Neural cell (in vitro differentiated cells): ENCODE data around the gene SPACA9. TPM values are rescaled to one million over a fixed set of nuclear protein-coding genes. Genes with fewer than 3 reads are reported as not detected.

Experiments used
- H2AFZ ChIP-seq: fragments of 200-600, 300-800 bp; sonication (generic), shearing (Covaris generic); 2 replicates; pipeline ENCODE4 v1.6.0; 2014; ENCODE audit warnings: low read depth, mild to moderate bottlenecking, antibody characterized with exemption, low read length, moderate library complexity
- H3F3A ChIP-seq: fragments of 200-600 bp; shearing (Covaris generic); 2 replicates; pipeline ENCODE4 v1.6.1; 2016; ENCODE audit warnings: mild to moderate bottlenecking, moderate library complexity, mixed read lengths, antibody characterized with exemption, low read length; ENCODE audit not compliant: insufficient read depth, poor library complexity, severe bottlenecking
- H3K27ac ChIP-seq: fragments of 200-600, 300-800 bp; sonication (generic), shearing (Covaris generic); 2 replicates; pipeline ENCODE4 v1.5.1; 2014; ENCODE audit warnings: mild to moderate bottlenecking, low read length, moderate library complexity
- H3K27me3 ChIP-seq: fragments of 300-800, 200-600 bp; sonication (generic), shearing (Covaris generic); 2 replicates; pipeline ENCODE4 v1.6.0; 2014; ENCODE audit warnings: mild to moderate bottlenecking, low read depth, low read length, moderate library complexity; ENCODE audit not compliant: insufficient read depth
- H3K36me3 ChIP-seq: fragments of 300-800, 200-600 bp; sonication (generic), shearing (Covaris generic); 2 replicates; pipeline ENCODE4 v1.5.1; 2014; ENCODE audit warnings: mild to moderate bottlenecking, antibody characterized with exemption, low read length, moderate library complexity; ENCODE audit not compliant: insufficient read depth
- H3K4me2 ChIP-seq: fragments of 300-800, 200-600 bp; sonication (generic), shearing (Covaris generic); 2 replicates; pipeline ENCODE4 v1.6.0; 2014; ENCODE audit warnings: mild to moderate bottlenecking, low read length
- H3K4me3 ChIP-seq: fragments of 300-800, 200-600 bp; sonication (generic), shearing (Covaris generic); 2 replicates; pipeline ENCODE4 v1.5.1; 2014; ENCODE audit warnings: mild to moderate bottlenecking, low read length, moderate library complexity
- H3K79me2 ChIP-seq: fragments of 200-600 bp; shearing (Covaris generic); replicated peaks from 2 replicates; pipeline ENCODE4 v1.6.0; 2014; ENCODE audit warnings: mild to moderate bottlenecking, low read length, moderate library complexity; ENCODE audit not compliant: insufficient read depth
- H3K9ac ChIP-seq: fragments of 300-800, 200-600 bp; sonication (generic), shearing (Covaris generic); 2 replicates; pipeline ENCODE4 v1.6.1; 2016; ENCODE audit warnings: mild to moderate bottlenecking, low read length, mixed read lengths
- H3K9me2 ChIP-seq: fragments of 200-600 bp; shearing (Covaris generic); 2 replicates; pipeline ENCODE4 v1.6.1; 2016; ENCODE audit warnings: mild to moderate bottlenecking, low read length, mixed read lengths; ENCODE audit not compliant: insufficient read depth
- H3K9me3 ChIP-seq: fragments of 200-600, 300-800 bp; sonication (generic), shearing (Covaris generic); 2 replicates; pipeline ENCODE4 v1.6.1; 2016; ENCODE audit warnings: mild to moderate bottlenecking, mixed run types, low read length, moderate library complexity, mixed read lengths
- H4K20me1 ChIP-seq: fragments of 200-600 bp; shearing (Covaris generic); 2 replicates; pipeline ENCODE4 v1.6.1; 2016; ENCODE audit warnings: mild to moderate bottlenecking, mixed run types; ENCODE audit not compliant: insufficient read depth
- CTCF ChIP-seq: fragments of 450-650 bp; IDR thresholded peaks from 2 replicates; pipeline ENCODE4 v1.5.1; 2014; ENCODE audit warnings: antibody characterized with exemption, mild to moderate bottlenecking, moderate library complexity; ENCODE audit not compliant: poor library complexity, severe bottlenecking
- EP300 ChIP-seq: fragments of 450-650 bp; conservative IDR thresholded peaks from 2 replicates; pipeline ENCODE4 v1.6.1; 2014; ENCODE audit warnings: antibody characterized with exemption, mild to moderate bottlenecking, moderate library complexity; ENCODE audit not compliant: poor library complexity, severe bottlenecking
- EZH2 ChIP-seq: fragments of 200-600, 300-800 bp; shearing (Covaris generic), sonication (generic); IDR thresholded peaks from 2 replicates; pipeline ENCODE4 v1.6.1; 2014; ENCODE audit warnings: antibody characterized with exemption, low read length, borderline replicate concordance, mild to moderate bottlenecking; ENCODE audit not compliant: insufficient read depth, poor library complexity, severe bottlenecking
- MXI1 ChIP-seq: fragments of 450-650 bp; conservative IDR thresholded peaks from 2 replicates; pipeline ENCODE4 v1.6.1; 2014; ENCODE audit warnings: antibody characterized with exemption, mild to moderate bottlenecking; ENCODE audit not compliant: poor library complexity, severe bottlenecking
- POLR2AphosphoS5 ChIP-seq: IDR thresholded peaks from 2 replicates; pipeline ENCODE4 v1.6.1; 2012
- REST ChIP-seq: IDR thresholded peaks from 2 replicates; pipeline ENCODE4 v1.6.1; 2012; ENCODE audit warnings: borderline replicate concordance
- polyA plus RNA-seq: library from polyadenylated mRNA; depleted of rRNA; stranded (reverse); fragments of >200 nt; gene quantifications from 2 replicates; pipeline ENCODE4 v1.2.3, GENCODE V29; 2014

SPACA9 gene
- polyA plus RNA-seq, 1 donor from 2014 or later: 4.6 TPM

GRCh38 chr9:132894346-132894745 is 15.6 kb downstream of the SPACA9 start (continued):
- TF ChIP-seq EZH2 (no peak), EP300 (no peak)

GRCh38 chr9:132894862-132895835 is 16.5 kb downstream of the SPACA9 start:
- no peak overlapping the region for H3K27ac ChIP-seq
- no peaks in the 10 kb centered on the region for H3K36me3 ChIP-seq
- no peaks in the 10 kb centered on the region for H3K9me3 ChIP-seq
- no peak overlapping the region for H3K4me3 ChIP-seq
- no peak for TF ChIP-seq POLR2AphosphoS5
- no peak for TF ChIP-seq EZH2
- no peak for TF ChIP-seq CTCF
- H3K79me2 ChIP-seq: no peaks in the 10 kb centered on the region
- H3F3A ChIP-seq: no peaks in the 10 kb centered on the region
- no peak overlapping the region for H3K9ac ChIP-seq
- no peaks in the 10 kb centered on the region for H3K9me2 ChIP-seq
- no peaks in the 10 kb centered on the region for H4K20me1 ChIP-seq
- H3K4me2 ChIP-seq: no peak overlapping the region
- no peaks in the 10 kb centered on the region for H3K27me3 ChIP-seq
- no peak overlapping the region for H2AFZ ChIP-seq

GRCh38 chr9:132896264-132896663 is 17.6 kb downstream of the SPACA9 start:
- H3F3A ChIP-seq: no peaks in the 10 kb centered on the region
- no peak overlapping the region for H3K9ac ChIP-seq
- H3K36me3 ChIP-seq: no peaks in the 10 kb centered on the region
- no peaks in the 10 kb centered on the region for H3K9me3 ChIP-seq
- no peak overlapping the region for H2AFZ ChIP-seq
- no peaks in the 10 kb centered on the region for H3K9me2 ChIP-seq
- no peak overlapping the region for H3K27ac ChIP-seq
- no peaks in the 10 kb centered on the region for H3K79me2 ChIP-seq
- no peaks in the 10 kb centered on the region for H4K20me1 ChIP-seq
- H3K27me3 ChIP-seq: no peaks in the 10 kb centered on the region
- no peak for TF ChIP-seq MXI1
- no peak for TF ChIP-seq REST
- TF ChIP-seq POLR2AphosphoS5: no peak
- H3K4me3 ChIP-seq: no peak overlapping the region
- H3K4me2 ChIP-seq: no peak overlapping the region
